Left lobe of liver (tissue), 1 donor: Measurements from ENCODE around the gene SYCP2. TPM values are rescaled to one million over a fixed set of nuclear protein-coding genes. Genes with fewer than 3 reads are reported as not detected.

Experiments
- total RNA-seq: library from RNA; stranded (reverse); gene quantifications from one replicate; pipeline ENCODE4 v1.2.1, GENCODE V29; 2021
- donor health status: DM: no; HTN: yes; CAD: no.

Gene SYCP2
- total RNA-seq, 1 donor from 2014 or later: 0.35 TPM

Other genes starting within 250 kb of the SYCP2 start
- 0.78 TPM for gene PPP1R3D, start 6.7 kb upstream of the SYCP2 start, total RNA-seq
- gene FAM217B, start 6.8 kb upstream of the SYCP2 start, total RNA-seq: 2.2 TPM
- 0.38 TPM for gene CDH26, start 24.8 kb upstream of the SYCP2 start, total RNA-seq